HL-60/S4 treated with retinoic acid at 250 ng/mL for 4 days and 3 days (cell line): Measurements from ENCODE around the gene CDA.
"Not testable (repeated sequence)": the region's sequence is repeated elsewhere in the genome, so short reads cannot be mapped to it uniquely, and the experiment has no call there.

Experiments
- in situ Hi-C: fragments of 300-500 bp; cut with MboI; formaldehyde crosslinking; loops from 2 replicates; pipeline ENCODE4 v1.7.0; 2022; ENCODE audit warnings: low sequenced_read_pairs

The CDA gene

DNA sequence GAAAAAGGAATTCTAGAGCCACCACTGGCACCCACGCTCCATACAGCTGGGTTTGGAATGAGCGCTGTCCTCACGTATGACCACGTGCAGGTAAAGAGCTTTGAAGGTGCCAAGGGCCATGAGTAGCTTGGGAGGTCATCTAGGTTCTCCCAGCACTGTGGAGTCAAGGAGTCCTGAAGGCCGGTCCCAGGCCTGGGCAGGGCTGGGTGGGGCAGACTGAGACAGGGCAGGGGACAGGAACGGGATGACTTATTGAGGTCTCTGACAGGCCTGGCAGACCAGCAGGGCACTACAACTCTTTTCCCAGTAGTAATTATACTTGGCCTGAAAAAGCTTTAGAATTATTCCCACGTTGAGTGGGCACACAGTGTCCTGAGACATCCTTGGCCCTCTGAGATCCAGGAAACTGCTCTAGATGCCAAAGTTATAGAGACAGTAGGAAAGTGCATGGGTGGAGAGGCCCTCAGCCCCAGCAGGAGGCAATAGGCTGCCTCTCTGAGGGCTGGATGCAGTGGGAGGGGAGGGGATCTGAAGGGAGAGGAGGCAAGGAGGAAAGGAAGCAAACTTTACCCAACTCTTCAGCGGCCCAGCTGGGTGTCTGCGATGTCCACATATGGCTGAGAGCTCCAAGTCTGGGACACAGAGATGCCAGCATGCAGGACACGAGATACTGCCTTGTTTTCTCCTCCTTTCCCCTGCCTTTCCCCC is 1.8 kb upstream of the CDA start:
- in situ Hi-C loops: no loop called here

- in situ Hi-C loops: no loop called here
These were observed 1.2 kb upstream of the CDA start for GRCh38 chr1:20587661-20588053.

DNA sequence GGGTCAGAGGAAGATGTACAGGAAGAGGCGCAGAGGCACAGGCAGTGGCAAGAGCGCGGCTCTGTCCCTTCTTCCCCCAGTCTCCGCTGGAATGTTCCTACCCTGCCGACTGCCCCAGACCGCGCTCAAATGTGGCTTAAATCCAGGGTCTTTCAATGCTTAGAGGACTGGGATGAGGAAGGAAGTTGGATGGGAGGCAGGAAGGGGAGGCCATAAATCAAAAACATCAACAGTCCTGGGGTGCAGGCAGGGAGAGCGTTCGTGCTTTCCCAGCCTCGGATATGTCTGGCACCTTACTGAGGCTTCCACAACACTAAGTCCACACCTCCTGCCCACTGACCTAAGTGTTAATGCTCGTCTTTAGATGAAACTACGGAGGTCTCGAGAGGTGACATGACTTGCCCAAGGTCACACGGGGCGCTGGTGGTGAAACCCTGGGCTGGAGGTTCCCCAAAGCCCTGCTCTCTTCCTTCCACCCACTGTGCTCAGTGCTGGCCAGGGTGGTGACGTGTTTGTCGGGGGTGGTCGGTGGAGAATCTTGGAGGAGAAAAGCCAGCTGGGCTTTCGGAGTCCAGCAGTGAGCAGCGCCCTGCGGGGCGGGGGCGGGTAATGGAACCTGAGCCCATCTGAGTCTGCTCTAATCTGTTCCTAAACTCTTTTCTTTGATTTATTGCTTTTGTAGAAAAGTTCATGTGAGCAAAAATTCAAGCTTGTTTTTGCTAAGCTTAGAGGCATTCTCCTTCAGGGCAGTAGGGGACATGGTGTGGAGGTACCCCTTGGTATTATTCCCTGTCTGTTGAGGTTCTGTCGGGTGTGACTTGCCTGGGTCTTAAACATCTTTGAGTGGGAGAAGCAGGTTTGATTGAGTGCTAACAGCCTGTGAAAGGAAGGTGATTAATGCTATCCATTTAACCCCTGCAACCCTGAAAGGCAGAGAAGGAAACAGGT is 708 bp downstream of the CDA start:
- in situ Hi-C loops: no loop called here

DNA sequence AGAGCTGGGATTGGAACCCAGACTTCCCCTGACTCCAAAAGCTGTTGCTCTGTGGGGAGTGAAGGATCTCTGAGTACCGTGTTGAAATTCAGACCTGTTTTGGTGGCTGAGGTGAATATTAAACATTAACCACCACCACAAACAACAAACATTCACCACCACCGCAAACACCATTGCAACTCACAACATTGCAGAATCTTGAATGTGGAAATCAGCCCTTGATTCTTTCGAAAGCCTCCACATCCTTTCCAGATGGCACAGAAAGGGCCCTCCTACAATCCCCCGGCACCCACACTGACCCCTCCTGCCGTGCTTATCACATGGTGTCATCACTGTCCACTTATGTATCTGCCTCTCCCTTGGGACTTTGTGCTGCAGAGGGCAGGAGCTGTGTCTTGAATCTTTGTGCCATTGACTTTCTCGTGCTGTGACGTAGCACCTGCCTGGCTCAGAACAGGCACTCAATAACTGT is 1.4 kb downstream of the CDA start:
- in situ Hi-C loops: no loop called here

- in situ Hi-C loops: no loop called here
These were observed 4.9 kb downstream of the CDA start for GRCh38 chr1:20593756-20594155.

GRCh38 chr1:20594746-20595145 is 5.8 kb downstream of the CDA start:
- in situ Hi-C loops: no loop called here

DNA sequence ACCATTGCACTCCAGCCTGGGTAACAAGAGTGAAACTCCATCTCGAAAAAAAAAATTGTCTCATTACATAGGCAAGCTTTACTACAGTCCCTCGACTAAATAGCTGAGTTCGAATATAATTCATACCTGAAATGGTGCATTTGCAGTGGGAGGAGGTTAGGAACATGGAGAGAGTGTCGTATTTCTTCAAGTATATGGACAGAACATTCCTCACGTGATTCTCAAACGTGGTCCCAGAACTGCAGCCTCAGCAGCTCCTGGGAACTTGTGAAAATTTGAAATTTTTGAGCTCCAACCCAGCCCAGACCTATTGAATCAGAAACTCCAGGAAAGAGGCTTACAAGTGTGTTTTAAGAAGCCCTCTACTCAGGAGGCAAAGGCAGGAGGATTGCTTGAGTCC is 7.2 kb downstream of the CDA start:
- in situ Hi-C loops: no loop called here

- in situ Hi-C loops: no loop called here
These were observed 8.8 kb downstream of the CDA start for GRCh38 chr1:20597650-20598049.

DNA sequence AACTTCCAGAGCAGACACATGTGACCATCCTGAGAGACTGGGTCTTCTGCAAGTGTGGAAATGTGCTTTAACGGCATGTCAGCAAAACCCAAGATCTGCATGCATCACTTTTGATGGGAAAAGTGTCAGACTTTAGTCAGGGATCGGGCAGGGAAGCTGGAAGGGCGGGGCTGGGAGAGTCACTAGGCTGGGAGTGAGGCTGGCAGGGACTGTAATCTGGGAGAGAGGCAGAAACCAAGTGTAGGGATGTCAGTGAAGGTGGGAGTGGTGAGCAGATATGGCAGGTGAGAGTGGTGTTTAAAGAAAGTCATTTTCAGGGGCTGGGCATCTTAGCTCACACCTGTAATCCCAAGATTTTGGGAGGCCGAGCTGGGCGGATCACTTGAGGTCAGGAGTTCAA is 11.3 kb downstream of the CDA start:
- in situ Hi-C loops: no loop called here

DNA sequence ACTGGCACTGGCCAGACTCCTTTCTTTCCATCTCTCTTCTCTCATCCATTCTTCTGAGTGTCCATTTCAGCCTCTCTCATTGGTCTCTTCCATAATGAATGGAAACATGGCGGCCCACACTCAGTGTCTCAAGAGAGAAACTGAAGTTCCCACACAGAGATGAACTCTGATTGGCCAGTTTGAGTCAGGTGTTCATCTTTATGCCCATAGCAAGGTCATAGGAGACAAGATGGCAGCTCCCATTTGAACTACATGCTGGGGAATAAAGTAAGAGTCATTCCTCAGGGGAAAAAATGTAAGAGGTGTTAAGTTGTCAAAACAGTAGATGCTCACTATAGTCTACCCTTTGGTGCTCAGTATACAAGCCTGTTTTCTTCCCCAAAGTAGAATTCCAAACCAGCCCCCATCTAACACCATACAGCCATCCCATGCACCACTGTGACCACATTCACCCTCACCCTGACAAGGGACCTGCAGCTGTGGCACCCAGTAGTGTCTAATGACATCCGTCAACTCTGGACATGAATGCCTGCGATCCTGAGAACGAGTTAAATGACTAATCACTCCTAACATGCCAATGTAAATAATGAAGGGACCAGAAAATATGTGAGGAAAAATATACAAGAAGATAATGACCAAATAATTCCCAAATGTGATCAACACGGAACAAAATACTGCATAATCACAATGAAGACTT is 12.4 kb downstream of the CDA start:
- in situ Hi-C loops: no loop called here

- in situ Hi-C loops: no loop called here
These were observed 14.1 kb downstream of the CDA start for GRCh38 chr1:20602851-20603450.

GRCh38 chr1:20603504-20604464 is 14.9 kb downstream of the CDA start:
- in situ Hi-C loops: no loop called here

GRCh38 chr1:20604678-20605077 is 15.8 kb downstream of the CDA start:
- in situ Hi-C loops: no loop called here

DNA sequence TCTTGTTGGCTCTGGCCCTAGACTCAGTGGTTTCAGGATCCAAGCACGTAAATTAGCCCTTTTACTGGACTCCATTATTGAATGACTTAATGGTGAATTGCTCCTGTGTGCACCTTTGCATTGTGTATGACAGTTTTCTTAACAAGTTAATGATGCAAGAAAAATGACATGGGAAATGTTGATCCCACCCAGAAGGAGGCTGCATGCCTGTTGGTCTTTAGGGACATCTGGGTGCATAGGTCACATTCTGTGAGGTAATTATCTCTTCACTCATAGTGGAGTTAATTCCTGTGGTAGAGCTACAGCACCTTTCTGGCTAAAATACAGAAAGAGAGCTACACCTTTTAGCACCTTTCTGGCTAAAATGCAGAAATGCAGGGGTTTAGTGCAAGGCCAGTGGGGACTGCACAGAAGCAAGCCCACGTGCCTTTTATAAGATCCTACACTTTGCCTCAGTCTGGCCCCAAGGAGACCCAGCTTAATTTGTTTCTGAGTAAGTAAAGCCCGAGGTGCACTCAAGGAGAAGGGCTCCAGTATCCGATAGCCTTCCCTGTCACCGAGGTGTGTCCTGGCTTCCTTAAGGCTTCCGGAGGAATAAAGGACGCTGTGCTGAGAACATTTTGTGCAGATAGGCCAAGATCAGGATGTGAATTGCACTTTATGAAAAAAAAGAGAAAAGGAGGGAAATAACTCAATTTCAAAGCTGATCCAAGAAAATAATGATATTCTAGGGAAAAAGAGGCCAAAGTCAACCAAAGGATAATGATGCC is 18.1 kb downstream of the CDA start:
- in situ Hi-C loops: not testable (repeated sequence)

DNA sequence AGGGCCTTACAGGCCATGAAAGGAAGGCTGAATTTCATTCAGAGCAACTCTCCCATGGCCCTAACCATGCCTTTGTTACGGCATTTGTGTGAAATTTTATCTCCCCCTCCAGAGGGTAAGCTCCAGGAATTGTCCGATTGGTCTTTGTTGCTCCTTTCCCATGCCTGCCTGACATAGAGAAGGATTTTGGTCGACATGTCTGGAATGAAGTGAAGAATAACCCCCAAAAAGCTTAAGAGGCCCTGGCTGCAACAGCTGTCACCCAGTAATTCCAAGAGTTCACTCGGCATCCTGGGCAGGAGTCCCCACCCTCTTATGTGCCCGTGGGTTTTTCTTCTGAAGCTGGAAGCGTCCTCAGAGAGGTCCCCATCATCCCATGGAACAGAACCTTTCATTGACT is 20.6 kb downstream of the CDA start:
- in situ Hi-C loops: no loop called here

- in situ Hi-C loops: no loop called here
These were observed 22.1 kb downstream of the CDA start for GRCh38 chr1:20610970-20611369.

DNA sequence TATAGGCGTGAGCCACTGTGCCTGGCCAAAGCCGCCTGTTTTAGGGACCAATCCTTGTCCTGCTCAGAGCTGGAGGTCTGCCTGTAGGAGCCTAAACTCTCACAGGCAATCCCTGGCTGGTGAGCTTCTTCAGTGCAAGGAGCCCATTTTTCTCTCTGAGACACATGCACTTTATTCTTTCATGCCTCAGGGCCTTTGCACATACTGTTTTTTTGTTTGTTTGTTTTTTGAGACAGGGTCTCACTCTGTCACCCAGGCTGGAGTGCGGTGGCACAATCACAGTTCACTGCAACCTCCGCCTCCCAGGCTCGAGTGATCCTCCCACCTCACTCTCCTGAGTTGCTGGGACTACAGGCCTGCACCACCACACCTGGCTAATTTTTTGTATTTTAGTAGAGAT is 22.8 kb downstream of the CDA start:
- in situ Hi-C loops: no loop called here

DNA sequence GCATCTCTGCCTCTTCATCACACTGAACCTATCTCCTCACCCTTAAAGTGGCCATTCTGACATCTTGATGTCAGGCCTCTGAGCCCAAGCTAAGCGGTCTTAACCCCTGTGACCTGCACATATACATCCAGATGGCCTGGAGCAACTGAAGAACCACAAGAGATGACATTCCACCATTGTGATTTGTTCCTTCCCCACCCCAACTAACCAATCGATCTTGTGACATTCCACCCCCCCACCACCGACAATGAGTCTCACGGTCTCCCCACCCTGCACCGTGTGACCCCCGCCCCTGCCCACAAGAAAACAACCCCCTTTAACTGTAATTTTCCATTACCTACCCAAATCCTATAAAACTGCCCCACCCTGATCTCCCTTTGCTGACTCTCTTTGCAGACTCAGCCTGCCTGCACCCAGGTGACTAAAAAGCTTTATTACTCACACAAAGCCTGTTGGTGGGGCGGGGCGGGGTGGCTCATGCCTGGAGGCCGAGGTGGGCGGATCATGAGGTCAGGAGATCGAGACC is 23.4 kb downstream of the CDA start:
- in situ Hi-C loops: no loop called here

DNA sequence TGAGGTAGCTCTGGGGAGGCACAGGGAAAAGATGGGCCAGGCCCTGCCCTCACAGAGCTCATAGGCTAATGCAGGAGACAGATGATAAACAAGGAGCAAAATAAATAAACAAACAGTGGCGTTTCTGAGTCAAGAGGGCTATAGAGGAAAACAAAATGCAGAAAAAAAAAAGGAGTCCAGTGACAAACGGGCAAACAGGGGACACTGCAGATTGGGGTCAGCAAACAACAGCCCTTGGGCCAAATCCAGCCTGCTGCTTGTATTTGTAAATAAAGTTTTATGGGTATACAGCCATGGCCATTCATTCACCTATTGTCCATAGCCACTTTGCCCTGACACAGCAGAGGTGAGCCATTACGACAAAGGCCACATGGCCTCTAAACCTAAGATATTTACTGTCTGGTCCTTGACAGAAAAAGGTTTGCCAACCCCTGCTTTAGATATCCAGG is 25.3 kb downstream of the CDA start:
- in situ Hi-C loops: no loop called here
